Stimulated activated CD4-positive, alpha-beta T cell treated with anti-CD3 and anti-CD28 coated beads, Interleukin-1b, Interleukin-23, amount 100 ng/mL, for 24 hours (primary cell): ENCODE measurements around the gene L3MBTL4.
"Not testable (repeated sequence)": the region's sequence is repeated elsewhere in the genome, so short reads cannot be mapped to it uniquely, and the experiment has no call there.

ENCODE experiments used
- DNase-seq, 4 experiments: peaks; one replicate each; pipeline ENCODE4 v3.0.0-alpha.2; 2020; ENCODE audit warnings: low read depth in 4 of 4, low spot score in 1 of 4

L3MBTL4 gene

GRCh38 chr18:6313415-6313814, 101.3 kb downstream of the L3MBTL4 start:
- DNase-seq: no peak

GRCh38 chr18:6311456-6312215, 103.1 kb downstream of the L3MBTL4 start:
- no peak for DNase-seq

GRCh38 chr18:6310714-6311113, 104.0 kb downstream of the L3MBTL4 start:
- DNase-seq: no peak

- DNase-seq: no peak
These were observed 116.8 kb downstream of the L3MBTL4 start for GRCh38 chr18:6297875-6298274.

GRCh38 chr18:6294148-6294784, 120.4 kb downstream of the L3MBTL4 start:
- no peak for DNase-seq

- DNase-seq: no peak
These were observed 124.9 kb downstream of the L3MBTL4 start for GRCh38 chr18:6289843-6290242.

- no peak for DNase-seq
These were observed 128.1 kb downstream of the L3MBTL4 start for GRCh38 chr18:6286585-6286984.

- no peak for DNase-seq
These were observed 129.9 kb downstream of the L3MBTL4 start for GRCh38 chr18:6284761-6285160.

- no peak for DNase-seq
These were observed 130.4 kb downstream of the L3MBTL4 start for GRCh38 chr18:6284300-6284699.

- DNase-seq: no peak
These were observed 132.8 kb downstream of the L3MBTL4 start for GRCh38 chr18:6281874-6282273.

GRCh38 chr18:6280211-6280743, 134.4 kb downstream of the L3MBTL4 start:
- DNase-seq: no peak

- DNase-seq: no peak
These were observed 135.4 kb downstream of the L3MBTL4 start for GRCh38 chr18:6279308-6279707.

- no peak for DNase-seq
These were observed 141.3 kb downstream of the L3MBTL4 start for GRCh38 chr18:6273423-6273822.

GRCh38 chr18:6272144-6272543, 142.6 kb downstream of the L3MBTL4 start:
- DNase-seq: not testable (repeated sequence)

- DNase-seq: no peak
These were observed 143.1 kb downstream of the L3MBTL4 start for GRCh38 chr18:6271585-6271984.

- no peak for DNase-seq
These were observed 143.9 kb downstream of the L3MBTL4 start for GRCh38 chr18:6270771-6271216.

GRCh38 chr18:6269660-6270332, 144.9 kb downstream of the L3MBTL4 start:
- no peak for DNase-seq

GRCh38 chr18:6266212-6266611, 148.5 kb downstream of the L3MBTL4 start:
- DNase-seq: no peak

GRCh38 chr18:6261938-6262337, 152.8 kb downstream of the L3MBTL4 start:
- DNase-seq: no peak

- not testable (repeated sequence) for DNase-seq
These were observed 155.4 kb downstream of the L3MBTL4 start for GRCh38 chr18:6259324-6259723.

- no peak for DNase-seq
These were observed 156.8 kb downstream of the L3MBTL4 start for GRCh38 chr18:6257950-6258349.

GRCh38 chr18:6256521-6256920, 158.2 kb downstream of the L3MBTL4 start:
- DNase-seq: no peak
